ENCODE data around the gene ATF3. TPM values are rescaled to one million over a fixed set of nuclear protein-coding genes. Genes with fewer than 3 reads are reported as not detected.

The ATF3 gene
- total RNA-seq, 1 experiment from 2014 or later, result 43.2 TPM

GRCh38 chr1:212643877-212644276, 35.3 kb downstream of the ATF3 start:
- Histone ChIP-seq H3K79me2 (ENCODE audit: insufficient read depth, low read length) (no peaks in the 10 kb centered on the region), H3K4me3 (replicated peaks in 1 of 2; ENCODE audit: low read depth in 1 of 2, low read length in 2 of 2) (no peak overlapping the region), H3K27me3 (ENCODE audit: insufficient read depth, low read length) (no peaks in the 10 kb centered on the region), H3K36me3 (ENCODE audit: control insufficient read depth in 1 of 2, insufficient read depth in 2 of 2, low read length in 2 of 2) (no peaks in the 10 kb centered on the region), H3K4me1 (ENCODE audit: control insufficient read depth in 1 of 2, insufficient read depth in 2 of 2, low read length in 2 of 2) (no peaks in the 10 kb centered on the region), H3K4me2 (ENCODE audit: low read length) (no peak overlapping the region), H4K20me1 (ENCODE audit: insufficient read depth) (no peaks in the 10 kb centered on the region), H3K27ac (ENCODE audit: low read depth, low read length) (no peak overlapping the region), H3K9me3 (ENCODE audit: control insufficient read depth in 1 of 2, insufficient read depth in 1 of 2, low read depth in 1 of 2, low read length in 2 of 2) (no peaks in the 10 kb centered on the region), H3K9ac (ENCODE audit: low read length) (no peak overlapping the region), H3K9me2 (ENCODE audit: insufficient read depth) (no peaks in the 10 kb centered on the region), H2AFZ (ENCODE audit: low read depth, low read length, poor library complexity, severe bottlenecking) (no peak overlapping the region)
- BruUV-seq (replicated peaks), result no TSS peak
- TF ChIP-seq MAX (IDR thresholded peaks at IDR 0.05) (no peak), CTCF (IDR thresholded peaks at IDR 0.05 in 2 of 3, conservative IDR thresholded peaks at IDR 0.05 in 1 of 3; ENCODE audit: borderline replicate concordance in 1 of 3, insufficient read depth in 1 of 3, low read depth in 2 of 3, low read length in 2 of 3) (no peak), REST (IDR thresholded peaks at IDR 0.05; ENCODE audit: low read depth) (no peak), RAD21 (IDR thresholded peaks at IDR 0.05; ENCODE audit: low read depth) (no peak), FOSL1 (IDR thresholded peaks at IDR 0.05; ENCODE audit: low read depth) (no peak), EZH2phosphoT487 (IDR thresholded peaks at IDR 0.05; ENCODE audit: borderline replicate concordance) (no peak), ZNF274 (IDR thresholded peaks at IDR 0.05; ENCODE audit: low read depth, low read length) (no peak), SP1 (IDR thresholded peaks at IDR 0.05; ENCODE audit: low read depth) (no peak), ATF3 (IDR thresholded peaks at IDR 0.05) (no peak), SIN3A (IDR thresholded peaks at IDR 0.05; ENCODE audit: low read depth) (no peak), SRF (IDR thresholded peaks at IDR 0.05; ENCODE audit: low read depth) (no peak), ZFX (IDR thresholded peaks at IDR 0.05) (no peak), CBX3 (IDR thresholded peaks at IDR 0.05; ENCODE audit: low read depth) (no peak), EGR1 (IDR thresholded peaks at IDR 0.05; ENCODE audit: low read depth) (no peak), POLR2AphosphoS5 (IDR thresholded peaks at IDR 0.05; ENCODE audit: low read depth, low read length) (no peak)
- ChIA-PET POLR2A (no interaction called here), RAD21 (ENCODE audit: low non-redundant PET in 1 of 2, low total read pairs in 2 of 2, uncharacterized antibody in 2 of 2, unreplicated experiment in 2 of 2) (no interaction called here), CTCF (interaction anchor here (1.3 kb wide), 1 partner anchor 21 kb away, joined by 3 read pairs; no protein-coding TSS in a partner anchor)
- intact Hi-C loops (cut with micrococcal nuclease), result no loop called here
- DNase-seq (ENCODE audit: low read depth, low spot score) (no peak), ATAC-seq (no peak)
